RWPE1 (cell line): Measurements from ENCODE around the gene ZCWPW1.

Experiments
- CTCF ChIA-PET: fragments of 350-600 bp; sonication (Branson Sonifier 250); formaldehyde crosslinking; extraction: SDS; loops from one replicate; lab custom pipeline; 2021; lab: Yijun Ruan, JAX
- POLR2A ChIA-PET: fragments of 400-600 bp; formaldehyde crosslinking; extraction: SDS; loops from one replicate; lab custom pipeline; 2020; ENCODE audit warnings: antibody characterized with exemption; ENCODE audit not compliant: low non-redundant PET; lab: Yijun Ruan, JAX
- DNase-seq: peaks from one replicate; pipeline ENCODE4 v3.0.0; 2012; ENCODE audit warnings: low spot score
- H3K27ac ChIP-seq: fragments of 450-650 bp; 2 replicates; pipeline ENCODE4 v1.5.1; 2017
- TF ChIP-seq, protein P1 (sequence below): fragments of 450-650 bp; conservative IDR thresholded peaks from 2 replicates; pipeline ENCODE4 v1.5.1; 2017; ENCODE audit warnings: low read depth, mild to moderate bottlenecking

The ZCWPW1 gene

DNA sequence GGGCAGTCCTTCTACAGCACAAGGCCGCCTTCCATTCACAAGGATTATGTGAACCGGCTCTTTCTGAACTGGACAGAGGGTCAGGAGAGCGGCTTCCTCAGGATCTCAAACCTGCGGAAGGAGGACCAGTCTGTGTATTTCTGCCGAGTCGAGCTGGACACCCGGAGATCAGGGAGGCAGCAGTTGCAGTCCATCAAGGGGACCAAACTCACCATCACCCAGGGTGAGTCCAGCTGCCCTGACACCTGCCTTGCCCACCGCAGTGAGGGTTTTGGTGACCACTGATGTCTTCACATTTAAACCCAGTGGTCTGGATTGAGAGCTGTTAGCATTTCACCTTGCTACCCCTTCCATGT, 69.7 kb downstream of the ZCWPW1 start:
- H3K27ac ChIP-seq: no peak overlapping the region
- ChIA-PET CTCF (interaction anchor here (0.6 to 0.7 kb wide), 2 partner anchors 24 to 49 kb away, joined by 3 read pairs; no protein-coding TSS in a partner anchor), POLR2A (no interaction called here)
- TF ChIP-seq, protein P1, sequence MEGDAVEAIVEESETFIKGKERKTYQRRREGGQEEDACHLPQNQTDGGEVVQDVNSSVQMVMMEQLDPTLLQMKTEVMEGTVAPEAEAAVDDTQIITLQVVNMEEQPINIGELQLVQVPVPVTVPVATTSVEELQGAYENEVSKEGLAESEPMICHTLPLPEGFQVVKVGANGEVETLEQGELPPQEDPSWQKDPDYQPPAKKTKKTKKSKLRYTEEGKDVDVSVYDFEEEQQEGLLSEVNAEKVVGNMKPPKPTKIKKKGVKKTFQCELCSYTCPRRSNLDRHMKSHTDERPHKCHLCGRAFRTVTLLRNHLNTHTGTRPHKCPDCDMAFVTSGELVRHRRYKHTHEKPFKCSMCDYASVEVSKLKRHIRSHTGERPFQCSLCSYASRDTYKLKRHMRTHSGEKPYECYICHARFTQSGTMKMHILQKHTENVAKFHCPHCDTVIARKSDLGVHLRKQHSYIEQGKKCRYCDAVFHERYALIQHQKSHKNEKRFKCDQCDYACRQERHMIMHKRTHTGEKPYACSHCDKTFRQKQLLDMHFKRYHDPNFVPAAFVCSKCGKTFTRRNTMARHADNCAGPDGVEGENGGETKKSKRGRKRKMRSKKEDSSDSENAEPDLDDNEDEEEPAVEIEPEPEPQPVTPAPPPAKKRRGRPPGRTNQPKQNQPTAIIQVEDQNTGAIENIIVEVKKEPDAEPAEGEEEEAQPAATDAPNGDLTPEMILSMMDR: no peak
- DNase-seq: no peak

DNA sequence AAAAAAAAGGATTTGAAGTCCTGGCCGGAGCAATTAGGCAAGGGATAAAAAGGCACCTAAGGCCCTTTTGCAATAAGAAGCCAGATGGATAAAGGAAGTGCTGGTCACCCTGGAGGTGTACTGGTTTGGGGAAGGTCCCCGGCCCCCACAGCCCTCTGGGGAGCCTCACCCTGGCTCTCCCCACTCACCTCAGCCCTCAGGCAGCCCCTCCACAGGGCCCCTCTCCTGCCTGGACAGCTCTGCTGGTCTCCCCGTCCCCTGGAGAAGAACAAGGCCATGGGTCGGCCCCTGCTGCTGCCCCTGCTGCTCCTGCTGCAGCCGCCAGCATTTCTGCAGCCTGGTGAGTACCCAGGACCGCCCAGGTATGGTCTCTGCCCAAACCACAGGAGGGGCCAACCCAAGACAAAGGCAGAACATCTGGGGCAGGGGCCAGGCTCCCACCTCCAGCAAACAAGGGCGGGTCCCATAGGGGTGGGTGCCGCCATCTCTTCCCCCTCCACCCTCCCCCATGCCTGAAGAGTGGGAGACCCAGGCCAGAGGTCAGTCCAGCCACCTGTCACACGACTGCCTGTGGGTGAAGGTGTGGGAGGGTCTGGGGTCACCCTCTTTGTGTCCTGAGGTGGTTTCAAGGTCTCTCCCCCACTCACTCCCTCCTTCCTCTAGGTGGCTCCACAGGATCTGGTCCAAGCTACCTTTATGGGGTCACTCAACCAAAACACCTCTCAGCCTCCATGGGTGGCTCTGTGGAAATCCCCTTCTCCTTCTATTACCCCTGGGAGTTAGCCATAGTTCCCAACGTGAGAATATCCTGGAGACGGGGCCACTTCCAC, 70.3 kb downstream of the ZCWPW1 start, which contains the start of gene PILRB:
TSS of gene PILRB (plus strand) at position 91 of the 830 bp plus-strand sequence. CDS start at position 277, 186 bp downstream.
- peak within 1 kb of the TSS; percentile 21 for H3K27ac ChIP-seq
- TF ChIP-seq, protein P1: no peak
- CTCF ChIA-PET: interaction anchor here (0.6 to 0.7 kb wide), 2 partner anchors 25 to 50 kb away, joined by 3 read pairs; no protein-coding TSS in a partner anchor
- DNase-seq: no peak
- POLR2A ChIA-PET: no interaction called here

DNA sequence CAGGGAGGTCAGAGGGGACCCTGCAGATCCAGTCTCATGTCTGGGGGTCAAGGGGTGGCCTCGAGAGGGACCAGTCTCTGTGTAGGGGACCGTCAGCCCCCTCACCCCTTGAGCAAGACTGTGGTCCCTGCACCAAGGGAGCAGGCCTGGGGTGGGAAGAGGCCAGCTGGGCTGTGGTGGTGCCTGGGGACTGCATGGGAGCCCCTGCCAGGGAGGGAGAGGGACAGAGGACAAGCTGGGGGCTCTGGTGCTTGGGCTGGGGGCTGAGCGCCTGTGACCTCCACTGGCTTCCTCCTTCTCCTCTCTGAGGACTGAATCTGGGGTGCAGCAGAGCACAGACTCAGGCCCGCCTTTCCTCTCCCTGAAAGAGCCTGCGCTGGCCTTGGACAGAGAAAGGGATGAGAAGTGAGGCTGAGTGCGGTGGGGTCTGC, 71.4 kb downstream of the ZCWPW1 start:
- DNase-seq: no peak
- peak overlapping the region; percentile 21 for H3K27ac ChIP-seq
- CTCF ChIA-PET: no interaction called here
- TF ChIP-seq, protein P1: no peak
- POLR2A ChIA-PET: no interaction called here

DNA sequence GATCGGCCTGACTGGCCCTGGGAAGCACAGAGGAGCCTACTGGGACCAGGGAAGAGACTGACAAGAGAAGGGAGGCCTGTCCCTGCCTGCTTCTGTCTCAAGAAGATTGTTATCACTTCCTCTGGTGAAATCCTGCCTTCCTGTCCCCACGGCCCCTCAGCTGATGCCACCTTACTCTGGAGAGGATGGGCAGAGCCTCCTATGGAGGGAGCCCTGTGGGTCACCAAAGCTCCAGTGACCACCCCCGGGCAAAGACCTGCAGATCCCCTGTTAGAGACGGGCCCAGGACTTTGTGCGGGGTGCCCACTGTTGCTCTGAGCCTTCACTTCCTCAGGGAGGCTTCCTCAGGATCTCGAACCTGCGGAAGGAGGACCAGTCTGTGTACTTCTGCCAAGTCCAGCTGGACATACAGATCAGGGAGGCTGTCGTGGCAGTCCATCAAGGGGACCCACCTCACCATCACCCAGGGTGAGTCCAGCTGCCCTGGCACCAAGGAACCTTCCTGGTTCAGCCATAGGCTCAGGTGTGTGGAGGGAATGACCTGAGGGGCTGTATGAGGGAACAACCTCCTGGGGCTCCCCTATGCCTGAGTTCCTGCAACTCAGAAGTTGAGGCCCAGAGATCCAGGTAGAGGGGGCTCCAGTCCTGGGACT, 72.0 kb downstream of the ZCWPW1 start:
- POLR2A ChIA-PET: no interaction called here
- peak overlapping the region; percentile 21 for H3K27ac ChIP-seq
- TF ChIP-seq, protein P1: no peak
- DNase-seq: no peak
- CTCF ChIA-PET: no interaction called here

DNA sequence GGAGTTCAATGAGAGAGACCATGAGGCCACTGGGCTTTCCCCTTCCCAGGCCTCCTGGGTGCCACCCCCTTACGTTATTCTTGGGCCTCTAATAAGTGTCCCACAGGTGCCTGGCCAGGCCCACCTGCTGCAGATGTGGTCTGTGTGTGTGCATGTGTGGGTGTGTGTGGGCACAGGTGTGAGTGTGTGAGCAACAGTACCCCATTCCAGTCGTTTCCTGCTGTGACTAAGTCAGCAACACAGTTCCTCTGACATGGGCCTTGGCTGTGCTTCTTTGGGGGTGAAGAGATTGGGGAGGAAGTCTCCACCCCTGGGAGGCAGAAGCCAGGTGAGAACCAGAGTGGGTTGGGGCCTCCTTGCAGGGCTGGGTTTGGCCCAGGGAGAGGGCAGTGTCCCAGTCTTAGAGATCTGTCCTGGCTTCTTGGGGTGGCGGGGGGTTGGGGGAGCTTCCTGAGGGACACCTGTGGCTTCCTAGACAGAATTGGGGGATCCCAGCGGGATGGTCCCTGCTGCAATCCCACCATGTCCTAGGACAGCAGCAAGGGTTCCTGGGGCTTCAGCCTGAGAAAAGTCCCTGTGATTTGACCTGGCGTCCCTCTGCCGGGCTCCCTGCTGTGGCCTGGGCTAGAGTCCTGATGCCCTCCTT, 74.7 kb downstream of the ZCWPW1 start:
- no peak overlapping the region; the same call in 1 of the 2 replicates for H3K27ac ChIP-seq
- TF ChIP-seq, protein P1: no peak
- ChIA-PET POLR2A (no interaction called here), CTCF (no interaction called here)
- no peak for DNase-seq
